Spinal cord (tissue), 10 donors: ENCODE results near the gene IPMK. TPM values are rescaled to one million over a fixed set of nuclear protein-coding genes. Genes with fewer than 3 reads are reported as not detected.
"Not testable (repeated sequence)": the region's sequence is repeated elsewhere in the genome, so short reads cannot be mapped to it uniquely, and the experiment has no call there.

Source experiments
- DNase-seq, 6 donors: peaks; one replicate each; pipeline versions ENCODE4 v3.0.0 to v3.0.0-alpha.2; 2013 to 2015; ENCODE audit warnings: low spot score in 6 of 6, low read depth in 4 of 6
- H3K27ac ChIP-seq: one replicate; pipeline ENCODE4 v1.5.1; 2013; ENCODE audit warnings: low read depth, low read length, control low read depth
- H3K27me3 ChIP-seq: one replicate; pipeline ENCODE4 v1.6.1; 2013; ENCODE audit warnings: low read length; ENCODE audit not compliant: control insufficient read depth, insufficient read depth
- H3K36me3 ChIP-seq: one replicate; pipeline ENCODE4 v1.6.1; 2013; ENCODE audit warnings: low read length; ENCODE audit not compliant: control insufficient read depth, insufficient read depth
- H3K4me1 ChIP-seq: one replicate; pipeline ENCODE4 v1.6.1; 2013; ENCODE audit warnings: low read length; ENCODE audit not compliant: control insufficient read depth, insufficient read depth
- H3K4me3 ChIP-seq: one replicate; pipeline ENCODE4 v1.5.1; 2013; ENCODE audit warnings: low read depth, low read length, control low read depth
- H3K9me3 ChIP-seq: one replicate; pipeline ENCODE4 v1.6.1; 2013; ENCODE audit warnings: low read length; ENCODE audit not compliant: control insufficient read depth, insufficient read depth
- WGBS: methylation state at CpG from one replicate; pipeline ENCODE4 v1.1.5; 2013; ENCODE audit warnings: missing lambda C conversion rate; ENCODE audit not compliant: insufficient coverage; 5-methylcytosine and 5-hydroxymethylcytosine counted together
- polyA plus RNA-seq, 2 donors: library from polyadenylated mRNA; unstranded; fragments of 120-200 nt; gene quantifications; one replicate each; pipeline ENCODE4 v1.2.1, GENCODE V29; 2013; ENCODE audit not compliant: insufficient read length in 2 of 2
- total RNA-seq, 2 donors: library from RNA; depleted of rRNA in 1 of 2; stranded (reverse); fragments of 120-200 nt in 1 of 2; fragments of >200 nt in 1 of 2; gene quantifications; one replicate each; pipeline versions ENCODE4 v1.2.3 to v1.2.4, GENCODE V29; 2013 to 2014
- donor health status: healthy.

IPMK gene
- total and polyA plus RNA-seq, 4 donors = 4.6 to 19.3 (median 10.8) TPM

DNA sequence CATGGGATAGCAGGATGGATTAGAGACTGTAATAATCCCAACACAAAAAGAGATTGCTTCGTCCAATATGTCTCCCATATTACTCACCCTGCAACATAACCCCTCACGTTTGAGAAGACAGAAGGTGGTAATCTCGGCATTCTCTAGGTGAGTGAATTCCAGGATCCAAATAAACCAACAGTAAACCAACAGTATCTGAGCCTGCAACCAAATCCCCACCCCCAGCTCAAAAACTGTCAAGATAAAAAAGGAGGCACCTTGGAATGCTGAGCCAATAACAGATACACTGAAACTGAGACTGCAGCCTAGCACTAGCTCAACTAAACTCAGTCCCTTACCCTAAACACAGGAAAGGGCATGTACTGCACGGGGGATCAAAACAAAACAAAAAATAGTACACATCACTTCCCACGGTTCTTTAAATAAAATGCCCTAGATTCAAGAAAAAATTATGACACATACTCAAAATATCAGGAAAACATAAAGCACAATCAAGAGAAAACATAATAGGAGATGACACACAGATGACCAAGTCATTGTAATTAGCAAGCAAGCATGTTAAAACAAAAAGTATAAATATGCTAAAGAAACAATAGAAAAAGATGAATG is 28.0 kb downstream of the IPMK start:
- H3K4me3 ChIP-seq = no peak overlapping the region
- H3K27me3 ChIP-seq = no peaks in the 10 kb centered on the region
- H3K36me3 ChIP-seq = peaks cover 18% of the 10 kb centered on the region
- WGBS = 71% methylated on average over 3 of the region's 5 CpGs
- H3K27ac ChIP-seq = no peak overlapping the region
- DNase-seq = no peak
- peaks cover 5% of the 10 kb centered on the region for H3K9me3 ChIP-seq
- no peaks in the 10 kb centered on the region for H3K4me1 ChIP-seq

DNA sequence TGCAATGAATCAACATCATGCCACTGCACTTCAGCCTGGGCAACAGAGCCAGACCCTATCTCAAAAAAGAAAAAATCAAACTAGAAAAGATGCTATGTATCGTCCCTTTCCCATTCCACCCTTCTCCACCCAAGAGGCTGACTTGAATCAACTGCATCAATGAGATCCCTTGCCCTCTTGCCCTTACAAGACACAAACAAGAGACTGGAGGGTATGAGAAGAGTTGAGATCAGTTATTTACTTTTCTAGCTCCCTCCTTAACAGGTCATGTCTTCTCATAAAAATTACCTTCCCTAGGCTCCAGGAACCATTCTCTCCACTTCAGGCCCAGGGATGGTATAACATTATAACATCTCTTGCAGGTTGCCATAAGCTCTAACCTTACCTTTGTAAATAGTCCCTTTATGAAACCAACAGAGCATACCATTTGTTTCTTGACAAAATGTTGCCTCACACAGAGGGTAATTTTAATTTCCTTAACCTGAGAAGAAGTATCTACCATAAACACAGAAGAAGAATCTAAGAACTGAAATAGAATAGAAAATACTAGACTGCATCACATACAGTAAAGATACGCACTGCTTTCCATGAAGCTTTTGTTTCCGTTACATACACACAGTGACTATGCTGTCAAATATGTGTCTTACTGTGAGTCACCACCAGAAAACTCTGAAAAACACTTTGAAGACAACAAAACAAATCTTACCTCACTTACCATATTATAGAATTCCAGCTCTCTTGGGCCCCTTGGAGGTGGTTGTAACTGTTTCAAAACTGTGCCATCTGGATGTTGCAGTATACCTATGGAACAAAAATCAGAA is 30.5 kb downstream of the IPMK start:
- WGBS = 80% methylated on average over 1 of the region's 3 CpGs
- no peak for DNase-seq
- no peaks in the 10 kb centered on the region for H3K27me3 ChIP-seq
- H3K4me1 ChIP-seq = no peaks in the 10 kb centered on the region
- H3K27ac ChIP-seq = no peak overlapping the region
- H3K9me3 ChIP-seq = no peaks in the 10 kb centered on the region
- no peak overlapping the region for H3K4me3 ChIP-seq
- H3K36me3 ChIP-seq = peaks cover 11% of the 10 kb centered on the region

DNA sequence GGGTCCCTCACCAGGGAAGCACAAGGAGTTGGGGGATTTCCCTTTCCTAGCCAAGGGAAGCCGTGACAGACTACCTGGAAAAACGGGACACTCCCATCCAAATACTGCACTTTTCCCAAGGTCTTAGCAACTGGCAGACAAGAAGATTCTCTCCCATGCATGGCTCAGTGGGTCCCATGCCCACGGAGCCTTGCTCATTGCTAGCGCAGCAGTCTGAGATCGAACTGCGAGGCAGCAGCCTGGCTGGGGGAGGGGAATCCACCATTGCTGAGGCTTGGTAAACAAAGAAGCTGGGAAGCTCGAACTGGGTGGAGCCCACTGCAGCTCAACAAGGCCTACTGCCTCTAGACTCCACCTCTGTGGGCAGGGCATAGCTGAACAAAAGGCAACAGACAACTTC is 37.8 kb downstream of the IPMK start:
- H3K27me3 ChIP-seq, H3K4me3 ChIP-seq, H3K4me1 ChIP-seq, H3K27ac ChIP-seq, DNase-seq, H3K36me3 ChIP-seq, H3K9me3 ChIP-seq: not testable (repeated sequence)
- 85% methylated on average over 4 of the region's 7 CpGs for WGBS

DNA sequence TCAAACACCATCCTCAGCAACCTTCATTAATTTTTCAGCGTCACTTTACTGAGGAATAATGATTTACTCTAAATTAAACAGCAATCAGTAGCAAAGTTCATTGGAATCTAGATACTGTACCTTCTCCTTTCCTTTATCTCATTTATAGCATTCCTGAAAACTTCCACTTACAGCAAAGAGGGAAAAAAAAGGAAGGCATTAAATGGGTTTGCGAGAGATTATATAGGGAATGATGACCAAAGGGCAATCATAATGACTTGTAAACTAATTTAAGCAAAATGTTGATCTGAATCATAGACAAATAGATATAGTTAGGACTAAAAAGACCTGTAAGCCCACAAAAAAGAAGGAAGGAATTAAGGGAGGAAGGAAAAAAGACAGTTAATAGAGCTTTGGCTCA is 42.0 kb downstream of the IPMK start:
- WGBS = no CpG with 5 or more reads among the region's 2 CpGs

DNA sequence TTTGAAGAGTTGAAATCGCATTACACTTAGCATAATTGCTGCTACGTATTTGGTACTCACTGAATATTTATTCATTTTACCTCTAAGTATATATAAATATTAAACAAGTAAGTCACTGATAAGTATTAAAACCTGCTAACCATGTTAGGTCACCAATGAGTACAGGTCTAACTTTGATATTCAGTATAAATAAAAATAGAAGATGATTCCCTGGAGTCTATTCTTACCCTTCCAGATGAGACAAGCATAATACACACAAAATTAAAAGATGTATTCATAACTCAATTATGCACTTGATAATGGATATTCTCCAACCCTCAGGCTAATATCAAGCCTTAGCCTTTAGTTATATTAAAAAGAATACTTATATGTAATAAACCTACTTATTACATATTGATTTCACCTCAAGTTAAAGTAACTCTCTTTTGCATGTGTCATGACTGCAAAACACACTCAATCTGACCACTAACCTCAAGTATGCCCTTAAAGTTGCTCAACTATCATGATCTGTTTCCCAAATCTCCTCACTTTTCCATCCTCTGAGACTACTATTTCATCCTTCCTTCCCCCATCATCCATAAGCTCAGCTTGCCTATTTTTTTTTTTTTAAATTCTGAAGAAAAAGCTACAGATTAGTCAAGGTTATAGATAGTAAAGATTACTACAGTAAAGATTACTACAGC is 46.8 kb downstream of the IPMK start:
- H3K4me1 ChIP-seq = no peaks in the 10 kb centered on the region
- WGBS = no CpG with 5 or more reads among the region's 2 CpGs
- no peaks in the 10 kb centered on the region for H3K9me3 ChIP-seq
- H3K27me3 ChIP-seq = no peaks in the 10 kb centered on the region
- no peak overlapping the region for H3K27ac ChIP-seq
- H3K4me3 ChIP-seq = no peak overlapping the region
- no peaks in the 10 kb centered on the region for H3K36me3 ChIP-seq
- DNase-seq = no peak

More for the DNA sequence above, 42.0 kb downstream of the IPMK start:
- DNase-seq = no peak
- Histone ChIP-seq H3K27me3 (no peaks in the 10 kb centered on the region), H3K4me1 (no peaks in the 10 kb centered on the region), H3K9me3 (no peaks in the 10 kb centered on the region), H3K27ac (no peak overlapping the region), H3K4me3 (no peak overlapping the region), H3K36me3 (peaks cover 3% of the 10 kb centered on the region)

DNA sequence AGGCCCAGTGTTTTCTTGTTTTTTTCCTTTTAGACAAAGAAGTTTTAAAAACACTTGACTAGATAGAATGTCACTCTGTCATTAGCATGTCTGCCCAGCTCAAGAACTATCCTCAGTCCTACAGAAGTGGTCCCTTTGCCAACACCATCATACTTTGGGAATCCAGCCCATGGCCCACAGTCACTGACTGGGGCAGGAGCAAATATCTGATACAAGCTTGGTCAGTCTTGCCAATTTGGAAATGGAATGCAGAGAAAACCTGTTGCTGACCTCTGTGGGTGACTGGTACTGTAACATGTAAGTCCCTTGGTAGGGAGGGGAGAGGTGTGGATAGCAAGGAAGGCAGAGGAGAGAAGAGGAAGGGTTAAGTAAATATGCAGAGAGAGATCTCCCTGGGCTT is 47.8 kb downstream of the IPMK start:
- Histone ChIP-seq H3K4me1 (no peaks in the 10 kb centered on the region), H3K4me3 (no peak overlapping the region), H3K27me3 (no peaks in the 10 kb centered on the region), H3K36me3 (no peaks in the 10 kb centered on the region), H3K9me3 (no peaks in the 10 kb centered on the region), H3K27ac (no peak overlapping the region)
- no peak for DNase-seq

DNA sequence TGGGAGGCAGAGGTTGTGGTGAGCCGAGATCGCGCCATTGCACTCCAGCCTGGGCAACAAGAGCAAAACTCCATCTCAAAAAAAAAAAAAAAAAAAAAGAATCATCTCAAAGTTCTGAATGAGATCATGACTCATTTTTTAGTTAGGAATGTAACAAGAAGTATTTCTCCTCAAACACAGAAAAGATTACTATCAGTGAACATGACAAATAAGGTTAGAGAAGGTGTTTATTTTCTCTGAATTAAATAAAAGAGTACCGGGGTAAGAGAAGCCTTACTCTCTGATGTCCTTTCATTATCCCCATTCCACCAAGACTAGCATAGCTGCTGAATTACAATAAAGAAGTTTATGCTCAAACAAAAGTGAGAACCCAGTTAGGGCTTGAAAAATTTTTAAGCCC is 50.1 kb downstream of the IPMK start:
- no peaks in the 10 kb centered on the region for H3K9me3 ChIP-seq
- no CpG with 5 or more reads among the region's 4 CpGs for WGBS
- peaks cover 3% of the 10 kb centered on the region for H3K36me3 ChIP-seq
- no peaks in the 10 kb centered on the region for H3K4me1 ChIP-seq
- no peak for DNase-seq
- no peaks in the 10 kb centered on the region for H3K27me3 ChIP-seq
- H3K4me3 ChIP-seq = no peak overlapping the region
- H3K27ac ChIP-seq = no peak overlapping the region

DNA sequence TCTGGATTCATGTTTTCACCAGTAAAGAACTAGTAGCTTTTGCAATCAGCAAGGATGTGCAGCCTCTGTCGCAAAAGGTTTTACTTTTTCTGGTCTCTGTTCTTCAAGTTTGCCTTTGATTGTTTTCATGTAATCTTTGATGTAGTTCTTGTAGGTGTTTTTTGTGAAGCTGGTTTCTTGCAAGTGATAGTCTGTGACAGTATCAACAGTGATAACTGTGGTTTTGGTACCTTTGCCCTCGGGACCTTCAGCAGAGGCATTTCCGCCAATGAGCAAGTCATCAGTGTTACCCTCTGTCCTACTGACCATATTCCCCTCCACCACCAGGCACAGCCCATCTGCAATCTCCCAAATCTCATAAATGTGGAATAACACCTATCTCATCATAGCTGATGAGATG is 55.1 kb downstream of the IPMK start:
- H3K4me3 ChIP-seq = no peak overlapping the region
- H3K36me3 ChIP-seq = peaks cover 3% of the 10 kb centered on the region
- no peaks in the 10 kb centered on the region for H3K9me3 ChIP-seq
- WGBS = 100% methylated on average over 1 of the region's 3 CpGs
- no peaks in the 10 kb centered on the region for H3K27me3 ChIP-seq
- no peaks in the 10 kb centered on the region for H3K4me1 ChIP-seq
- no peak overlapping the region for H3K27ac ChIP-seq
- DNase-seq = no peak

DNA sequence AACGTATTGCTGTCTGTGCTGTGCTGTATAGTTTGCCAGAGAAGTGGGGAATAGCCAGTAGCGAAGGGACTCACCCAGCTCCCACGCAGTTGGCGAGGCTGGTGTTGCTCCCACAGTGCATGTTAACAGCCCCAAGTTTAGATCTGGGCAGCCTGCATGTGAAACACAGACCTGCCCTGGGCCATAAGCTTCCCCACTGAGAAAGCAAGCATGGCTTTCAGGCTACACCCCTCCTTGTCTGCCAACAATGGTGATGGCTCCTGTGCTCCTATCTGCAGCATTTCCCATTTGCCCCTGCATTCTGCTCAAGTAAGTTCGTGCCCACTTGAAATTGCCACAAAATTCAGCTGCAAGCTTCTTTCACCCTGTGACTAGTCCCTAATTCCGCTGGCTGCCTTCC is 57.5 kb downstream of the IPMK start:
- no peaks in the 10 kb centered on the region for H3K27me3 ChIP-seq
- DNase-seq = no peak
- peaks cover 3% of the 10 kb centered on the region for H3K36me3 ChIP-seq
- H3K4me1 ChIP-seq = no peaks in the 10 kb centered on the region
- 94% methylated on average over 6 of the region's 6 CpGs for whole genome bisulfite sequencing
- no peak overlapping the region for H3K4me3 ChIP-seq
- H3K27ac ChIP-seq = no peak overlapping the region
- H3K9me3 ChIP-seq = no peaks in the 10 kb centered on the region
